ENCODE measurements around the gene IFT25. TPM values are rescaled to one million over a fixed set of nuclear protein-coding genes. Genes with fewer than 3 reads are reported as not detected.
A peak's percentile ranks its signal among the peaks of the same experiment; 100 is the strongest.

The IFT25 gene
- polyA plus RNA-seq, 4 donors: 18.0 to 31.3 (median 20.3) TPM

DNA sequence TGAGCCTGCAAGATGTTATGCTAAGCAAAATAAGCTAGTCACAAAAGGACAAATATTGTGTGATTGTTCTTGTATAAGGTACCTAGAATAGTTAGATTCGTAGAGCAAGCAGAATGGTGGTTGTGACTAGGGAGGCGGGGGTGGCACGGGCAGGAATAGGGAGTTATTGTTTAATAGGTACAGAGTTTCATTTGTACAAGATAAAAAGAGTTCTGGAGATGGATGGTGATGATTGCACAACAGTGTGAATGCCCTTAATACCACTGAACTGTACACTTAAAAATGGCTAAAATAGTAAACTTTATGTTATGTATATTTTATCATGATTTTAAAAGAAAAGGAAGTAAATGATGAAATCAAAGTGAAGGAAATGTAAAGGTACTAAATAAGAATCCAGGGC is 21.3 kb upstream of the IFT25 start:
- H3K27ac ChIP-seq (ENCODE audit: low read depth in 1 of 3, low read length in 2 of 3): no peak overlapping the region
- H3K27me3 ChIP-seq (ENCODE audit: control insufficient read depth in 3 of 3, insufficient read depth in 3 of 3, low read length in 3 of 3): no peaks in the 10 kb centered on the region
- no peak for DNase-seq
- no peaks in the 10 kb centered on the region for H3K9me3 ChIP-seq (ENCODE audit: control insufficient read depth in 2 of 2, insufficient read depth in 1 of 2, low read depth in 1 of 2, low read length in 1 of 2)
- H3K4me1 ChIP-seq (ENCODE audit: control insufficient read depth in 3 of 3, insufficient read depth in 2 of 3, low read depth in 1 of 3, low read length in 2 of 3): peaks cover 0 to 8% (median 0%) of the 10 kb centered on the region in 3 donors
- peaks cover 8 to 30% (median 26%) of the 10 kb centered on the region in 3 donors for H3K36me3 ChIP-seq (ENCODE audit: control insufficient read depth in 3 of 3, insufficient read depth in 2 of 3, low read depth in 1 of 3, low read length in 3 of 3)
- FAIRE-seq: no peak
- no peak overlapping the region for H3K4me3 ChIP-seq (ENCODE audit: low read depth in 1 of 3, low read length in 3 of 3)
- 65 to 77% (median 74%) methylated on average over 3 of the region's 3 CpGs for WGBS, 3 donors

DNA sequence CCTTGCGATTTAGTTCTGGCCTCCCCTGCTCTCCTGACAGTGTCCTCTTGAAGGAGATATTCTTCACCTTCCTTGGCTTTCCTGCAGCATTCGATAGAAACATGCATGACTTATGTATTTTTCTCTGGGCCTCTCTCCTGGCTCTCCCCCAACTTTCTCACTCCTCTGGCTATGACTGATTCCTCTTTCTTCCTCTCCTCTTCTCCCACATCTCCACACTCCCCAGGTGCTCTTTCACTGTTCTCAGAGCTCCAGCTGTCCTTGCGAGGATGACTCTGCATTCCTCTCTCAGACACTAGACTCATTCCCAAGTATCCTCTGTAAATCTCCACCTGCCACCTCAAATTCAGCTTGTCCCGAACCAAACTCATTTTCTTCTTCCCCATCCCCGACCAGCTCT is 18.6 kb upstream of the IFT25 start:
- no peak overlapping the region for H3K27ac ChIP-seq (ENCODE audit: low read depth in 1 of 3, low read length in 2 of 3)
- DNase-seq (no peak), FAIRE-seq (no peak)
- H3K4me1 ChIP-seq (ENCODE audit: control insufficient read depth in 3 of 3, insufficient read depth in 2 of 3, low read depth in 1 of 3, low read length in 2 of 3): peaks cover 0 to 8% (median 0%) of the 10 kb centered on the region in 3 donors
- H3K4me3 ChIP-seq (ENCODE audit: low read depth in 1 of 3, low read length in 3 of 3): no peak overlapping the region
- no peaks in the 10 kb centered on the region for H3K27me3 ChIP-seq (ENCODE audit: control insufficient read depth in 3 of 3, insufficient read depth in 3 of 3, low read length in 3 of 3)
- H3K36me3 ChIP-seq (ENCODE audit: control insufficient read depth in 3 of 3, insufficient read depth in 2 of 3, low read depth in 1 of 3, low read length in 3 of 3): peaks cover 8 to 31% (median 30%) of the 10 kb centered on the region in 3 donors
- WGBS, 3 donors: 88 to 95% (median 89%) methylated on average over 5 of the region's 5 CpGs
- H3K9me3 ChIP-seq (ENCODE audit: control insufficient read depth in 2 of 2, insufficient read depth in 1 of 2, low read depth in 1 of 2, low read length in 1 of 2): no peaks in the 10 kb centered on the region

DNA sequence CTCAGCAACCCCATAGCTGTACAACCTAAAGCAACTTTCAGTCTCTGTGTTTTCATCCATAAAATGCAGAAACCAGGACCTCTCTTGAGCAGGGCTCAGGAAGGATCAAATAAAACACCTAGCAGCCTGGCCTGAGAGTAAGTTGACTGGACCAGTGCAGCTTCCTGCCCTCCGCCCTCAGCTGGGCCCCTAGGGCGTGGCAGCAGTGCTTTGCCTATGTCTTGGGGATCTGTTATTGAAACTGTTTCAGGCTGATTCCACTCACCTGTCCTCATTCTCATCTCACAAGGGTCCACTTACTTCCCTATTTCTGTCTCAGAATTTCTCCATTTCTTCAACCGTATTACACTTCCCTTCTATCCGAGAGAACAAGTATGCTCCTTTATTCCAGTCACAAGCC is 18.0 kb upstream of the IFT25 start:
- H3K27me3 ChIP-seq (ENCODE audit: control insufficient read depth in 3 of 3, insufficient read depth in 3 of 3, low read length in 3 of 3): no peaks in the 10 kb centered on the region
- H3K27ac ChIP-seq (ENCODE audit: low read depth in 1 of 3, low read length in 2 of 3): no peak overlapping the region
- no peak overlapping the region for H3K4me3 ChIP-seq (ENCODE audit: low read depth in 1 of 3, low read length in 3 of 3)
- DNase-seq: peak in 1 of 2 donors; percentile 54
- FAIRE-seq: no peak
- H3K4me1 ChIP-seq (ENCODE audit: control insufficient read depth in 3 of 3, insufficient read depth in 2 of 3, low read depth in 1 of 3, low read length in 2 of 3): peaks cover 0 to 8% (median 0%) of the 10 kb centered on the region in 3 donors
- 76 to 85% (median 84%) methylated on average over 4 of the region's 4 CpGs for WGBS, 3 donors
- no peaks in the 10 kb centered on the region for H3K9me3 ChIP-seq (ENCODE audit: control insufficient read depth in 2 of 2, insufficient read depth in 1 of 2, low read depth in 1 of 2, low read length in 1 of 2)
- peaks cover 8 to 36% (median 29%) of the 10 kb centered on the region in 3 donors for H3K36me3 ChIP-seq (ENCODE audit: control insufficient read depth in 3 of 3, insufficient read depth in 2 of 3, low read depth in 1 of 3, low read length in 3 of 3)

DNA sequence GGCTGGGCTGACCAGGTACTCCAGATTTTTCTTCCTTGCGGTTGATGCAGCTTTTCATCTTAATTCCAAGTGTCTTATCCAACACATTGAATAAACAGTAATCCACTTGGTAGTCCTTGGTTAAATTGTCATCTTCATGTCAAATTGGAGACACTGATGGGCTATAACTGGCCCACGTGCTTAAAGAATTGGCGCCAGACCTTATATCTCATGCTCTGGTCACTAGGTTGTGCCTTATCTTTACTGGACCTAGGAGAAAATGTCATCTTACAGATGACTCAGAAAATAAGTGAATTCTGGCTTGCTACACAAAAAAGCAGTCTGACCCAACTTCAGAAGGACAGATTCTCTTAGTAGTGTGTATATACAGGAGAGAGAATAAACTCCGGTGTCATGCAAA is 16.9 kb upstream of the IFT25 start:
- FAIRE-seq (no peak), DNase-seq (no peak)
- Histone ChIP-seq H3K36me3 (ENCODE audit: control insufficient read depth in 3 of 3, insufficient read depth in 2 of 3, low read depth in 1 of 3, low read length in 3 of 3) (peaks cover 3 to 34% (median 24%) of the 10 kb centered on the region in 3 donors), H3K27ac (ENCODE audit: low read depth in 1 of 3, low read length in 2 of 3) (no peak overlapping the region), H3K4me3 (ENCODE audit: low read depth in 1 of 3, low read length in 3 of 3) (no peak overlapping the region), H3K9me3 (ENCODE audit: control insufficient read depth in 2 of 2, insufficient read depth in 1 of 2, low read depth in 1 of 2, low read length in 1 of 2) (no peaks in the 10 kb centered on the region), H3K27me3 (ENCODE audit: control insufficient read depth in 3 of 3, insufficient read depth in 3 of 3, low read length in 3 of 3) (no peaks in the 10 kb centered on the region), H3K4me1 (ENCODE audit: control insufficient read depth in 3 of 3, insufficient read depth in 2 of 3, low read depth in 1 of 3, low read length in 2 of 3) (peaks cover 0 to 8% (median 0%) of the 10 kb centered on the region in 3 donors)
- WGBS, 3 donors: 94 to 97% (median 95%) methylated on average over 4 of the region's 4 CpGs

DNA sequence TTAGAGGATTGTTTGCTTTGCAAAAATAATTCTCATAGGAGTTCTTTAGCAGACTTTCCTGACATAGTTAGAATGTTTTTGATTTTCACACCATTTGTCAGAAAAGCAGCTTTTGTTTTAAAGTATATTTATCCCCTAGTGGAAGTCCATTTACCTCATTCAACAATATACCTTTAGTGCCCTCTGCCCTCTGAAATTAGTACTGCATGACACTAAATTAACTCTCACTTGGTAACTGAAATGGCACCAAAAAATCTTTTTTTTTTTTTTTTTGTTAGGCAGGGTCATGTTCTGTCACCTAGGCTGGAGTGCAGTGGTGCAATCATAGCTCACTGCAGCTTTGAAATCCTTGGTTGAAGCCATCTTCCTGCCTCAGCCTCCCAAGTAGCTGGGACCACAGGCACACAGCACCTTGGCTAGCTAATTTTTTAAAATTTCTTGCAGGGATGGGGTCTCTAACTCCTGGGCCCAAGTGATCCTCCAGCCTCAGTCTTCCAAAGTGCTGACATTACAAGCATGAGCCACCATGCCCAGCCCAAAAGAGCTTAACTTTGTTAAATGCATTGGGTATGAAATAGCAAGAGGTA is 14.3 kb upstream of the IFT25 start:
- DNase-seq: peak; percentile 29 to 39
- no peaks in the 10 kb centered on the region for H3K9me3 ChIP-seq (ENCODE audit: control insufficient read depth in 2 of 2, insufficient read depth in 1 of 2, low read depth in 1 of 2, low read length in 1 of 2)
- no peak overlapping the region for H3K27ac ChIP-seq (ENCODE audit: low read depth in 1 of 3, low read length in 2 of 3)
- FAIRE-seq: no peak
- peaks cover 0 to 18% (median 0%) of the 10 kb centered on the region in 3 donors for H3K4me1 ChIP-seq (ENCODE audit: control insufficient read depth in 3 of 3, insufficient read depth in 2 of 3, low read depth in 1 of 3, low read length in 2 of 3)
- H3K4me3 ChIP-seq (ENCODE audit: low read depth in 1 of 3, low read length in 3 of 3): no peak overlapping the region
- peaks cover 3 to 34% (median 17%) of the 10 kb centered on the region in 3 donors for H3K36me3 ChIP-seq (ENCODE audit: control insufficient read depth in 3 of 3, insufficient read depth in 2 of 3, low read depth in 1 of 3, low read length in 3 of 3)
- no peaks in the 10 kb centered on the region for H3K27me3 ChIP-seq (ENCODE audit: control insufficient read depth in 3 of 3, insufficient read depth in 3 of 3, low read length in 3 of 3)

DNA sequence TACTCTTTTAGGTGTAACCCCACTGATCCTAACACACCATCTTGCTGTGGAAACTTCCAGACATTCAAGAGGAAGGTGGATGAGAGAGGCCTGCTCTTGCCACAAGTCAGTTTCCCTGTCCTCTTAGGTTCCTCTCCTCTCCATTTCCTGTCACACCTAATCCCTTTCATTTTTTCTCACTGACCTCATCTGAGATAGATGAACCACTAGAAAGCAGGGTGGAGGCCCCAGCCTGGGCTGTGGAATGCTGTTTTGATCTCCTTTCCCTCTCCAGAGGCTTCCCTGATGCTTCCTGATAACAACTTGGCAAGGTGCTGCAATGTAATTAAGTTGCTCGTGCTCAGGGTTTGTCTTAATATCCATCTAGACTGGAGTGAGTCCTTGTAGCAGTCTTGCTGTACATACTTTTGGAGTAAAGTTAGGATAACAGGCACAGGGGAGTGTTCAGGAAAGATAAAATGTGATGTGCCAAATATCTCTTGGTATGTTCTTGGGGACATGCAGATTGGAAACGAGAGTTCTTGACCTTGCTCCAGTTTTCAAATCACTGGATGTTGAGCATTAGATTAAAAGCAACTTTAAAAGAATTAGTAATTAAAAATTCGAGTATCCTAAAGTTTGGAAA is 11.8 kb upstream of the IFT25 start:
- Histone ChIP-seq H3K27me3 (ENCODE audit: control insufficient read depth in 3 of 3, insufficient read depth in 3 of 3, low read length in 3 of 3) (no peaks in the 10 kb centered on the region), H3K9me3 (ENCODE audit: control insufficient read depth in 2 of 2, insufficient read depth in 1 of 2, low read depth in 1 of 2, low read length in 1 of 2) (no peaks in the 10 kb centered on the region), H3K4me1 (ENCODE audit: control insufficient read depth in 3 of 3, insufficient read depth in 2 of 3, low read depth in 1 of 3, low read length in 2 of 3) (peaks cover 0 to 10% (median 0%) of the 10 kb centered on the region in 3 donors), H3K27ac (ENCODE audit: low read depth in 1 of 3, low read length in 2 of 3) (peak overlapping the region in 2 of 3 donors; percentile 35 to 47), H3K4me3 (ENCODE audit: low read depth in 1 of 3, low read length in 3 of 3) (no peak overlapping the region), H3K36me3 (ENCODE audit: control insufficient read depth in 3 of 3, insufficient read depth in 2 of 3, low read depth in 1 of 3, low read length in 3 of 3) (peaks cover 0 to 27% (median 8%) of the 10 kb centered on the region in 3 donors)
- FAIRE-seq (no peak), DNase-seq (peak; percentile 33 to 58)
- 41 to 55% (median 52%) methylated on average over 3 of the region's 3 CpGs for WGBS, 3 donors

DNA sequence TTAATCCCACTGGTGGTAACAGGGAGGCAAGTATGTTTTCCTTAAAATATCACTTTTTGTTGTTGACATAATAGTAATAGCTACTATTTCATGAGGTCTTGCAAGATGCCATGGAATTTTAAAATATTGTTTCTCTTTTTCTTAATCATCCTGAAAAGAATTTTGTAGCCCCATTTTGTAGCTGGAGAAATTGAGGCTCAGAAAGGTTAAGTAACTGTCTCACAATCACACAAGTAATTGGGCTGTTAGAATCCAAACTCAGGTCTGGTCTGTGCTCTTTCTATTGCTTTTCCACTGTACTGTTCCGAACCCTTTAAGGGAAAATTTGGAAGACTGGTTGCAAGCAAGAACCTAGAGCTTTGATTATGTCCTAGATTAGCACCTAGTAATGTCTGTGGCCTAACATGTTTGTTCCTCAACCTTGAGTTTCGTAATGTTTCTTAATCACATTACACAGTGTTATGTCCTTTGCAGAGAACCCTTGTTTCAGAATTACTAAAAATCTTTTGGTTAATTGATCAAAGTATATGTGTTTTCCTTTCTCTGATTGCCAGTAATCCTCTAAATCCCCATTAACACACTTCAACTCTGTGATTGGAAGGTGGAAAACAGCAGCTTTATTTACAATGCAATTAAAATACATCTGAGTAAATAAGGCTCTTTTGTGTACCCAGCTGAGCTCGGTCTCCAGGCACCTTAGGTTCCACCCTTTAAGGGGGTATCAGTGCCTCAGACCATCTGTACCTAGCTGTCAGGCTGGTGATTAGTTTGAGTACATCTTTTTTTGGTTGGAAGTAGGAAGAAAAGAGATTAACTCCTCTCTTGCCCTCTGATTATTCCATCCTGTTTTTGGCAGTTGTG is 11.0 kb upstream of the IFT25 start:
- peak in 1 of 2 donors; percentile 40 for DNase-seq
- Histone ChIP-seq H3K4me3 (ENCODE audit: low read depth in 1 of 3, low read length in 3 of 3) (no peak overlapping the region), H3K9me3 (ENCODE audit: control insufficient read depth in 2 of 2, insufficient read depth in 1 of 2, low read depth in 1 of 2, low read length in 1 of 2) (no peaks in the 10 kb centered on the region), H3K4me1 (ENCODE audit: control insufficient read depth in 3 of 3, insufficient read depth in 2 of 3, low read depth in 1 of 3, low read length in 2 of 3) (peaks cover 0 to 10% (median 0%) of the 10 kb centered on the region in 3 donors), H3K36me3 (ENCODE audit: control insufficient read depth in 3 of 3, insufficient read depth in 2 of 3, low read depth in 1 of 3, low read length in 3 of 3) (peaks cover 0 to 32% (median 8%) of the 10 kb centered on the region in 3 donors), H3K27ac (ENCODE audit: low read depth in 1 of 3, low read length in 2 of 3) (peak overlapping the region in 1 of 3 donors; percentile 47), H3K27me3 (ENCODE audit: control insufficient read depth in 3 of 3, insufficient read depth in 3 of 3, low read length in 3 of 3) (no peaks in the 10 kb centered on the region)
- 60 to 67% (median 66%) methylated on average over 3 of the region's 3 CpGs for WGBS, 3 donors
- FAIRE-seq: no peak

DNA sequence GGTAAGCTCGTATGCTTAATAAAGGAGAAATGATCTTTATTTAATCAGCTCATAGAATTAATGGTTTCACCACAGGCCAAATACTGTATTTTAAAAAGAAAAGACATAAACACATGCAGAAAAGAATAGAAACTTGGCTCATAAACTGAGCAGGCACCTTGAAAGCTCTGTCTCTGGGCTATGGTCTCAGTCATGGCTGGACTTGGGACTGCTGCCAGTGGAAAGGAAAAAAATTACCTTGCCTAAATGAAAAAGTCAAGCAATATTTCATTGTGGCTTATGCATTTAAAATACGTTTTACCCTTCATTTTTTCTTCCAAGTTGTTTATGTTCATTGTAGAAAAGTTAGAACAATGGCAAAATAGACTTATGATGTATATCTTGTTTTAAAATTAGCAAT is 8.6 kb upstream of the IFT25 start:
- H3K4me3 ChIP-seq (ENCODE audit: low read depth in 1 of 3, low read length in 3 of 3): no peak overlapping the region
- no peak overlapping the region for H3K27ac ChIP-seq (ENCODE audit: low read depth in 1 of 3, low read length in 2 of 3)
- no peaks in the 10 kb centered on the region for H3K27me3 ChIP-seq (ENCODE audit: control insufficient read depth in 3 of 3, insufficient read depth in 3 of 3, low read length in 3 of 3)
- FAIRE-seq (no peak), DNase-seq (no peak)
- WGBS, 3 donors: 72 to 92% (median 87%) methylated on average over 2 of the region's 2 CpGs
- H3K4me1 ChIP-seq (ENCODE audit: control insufficient read depth in 3 of 3, insufficient read depth in 2 of 3, low read depth in 1 of 3, low read length in 2 of 3): peaks cover 0 to 16% (median 0%) of the 10 kb centered on the region in 3 donors
- peaks cover 0 to 28% (median 0%) of the 10 kb centered on the region in 3 donors for H3K36me3 ChIP-seq (ENCODE audit: control insufficient read depth in 3 of 3, insufficient read depth in 2 of 3, low read depth in 1 of 3, low read length in 3 of 3)
- no peaks in the 10 kb centered on the region for H3K9me3 ChIP-seq (ENCODE audit: control insufficient read depth in 2 of 2, insufficient read depth in 1 of 2, low read depth in 1 of 2, low read length in 1 of 2)
